Measurements from ENCODE around the gene CLCA2. TPM values are rescaled to one million over a fixed set of nuclear protein-coding genes. Genes with fewer than 3 reads are reported as not detected.

Gene CLCA2
- total and polyA plus RNA-seq, 12 donors: 0.11 to 1.1 (median 0.25) TPM; not detected in 2

DNA sequence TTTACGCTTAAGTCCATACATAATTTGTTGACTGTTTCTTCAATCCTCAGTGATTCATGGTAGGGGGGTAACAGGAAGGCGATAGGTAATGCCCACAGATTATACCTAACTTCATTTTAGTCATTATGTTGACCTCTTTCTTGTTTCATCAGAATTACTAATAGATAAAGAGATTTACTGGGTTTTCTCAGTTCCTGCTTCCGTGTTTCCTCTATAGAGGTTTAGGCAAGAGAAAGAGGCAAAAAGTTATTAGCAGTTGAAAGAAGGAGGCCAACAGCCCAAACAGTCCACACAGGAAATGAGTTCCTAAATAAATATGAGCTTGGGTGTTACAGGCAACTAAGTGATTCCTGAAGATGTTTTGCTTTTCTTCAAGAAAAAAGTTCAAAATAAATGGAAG is 26.9 kb downstream of the CLCA2 start:
- H3K4me1 ChIP-seq (replicated peaks in 1 of 2): no peaks in the 10 kb centered on the region
- no peaks in the 10 kb centered on the region for H3K27me3 ChIP-seq
- 53 to 63% (median 58%) methylated on average over 3 of the region's 3 CpGs for WGBS, 4 donors
- no peak for DNase-seq
- no peak overlapping the region for H3K4me3 ChIP-seq
- H3K36me3 ChIP-seq (replicated peaks in 1 of 2): no peaks in the 10 kb centered on the region
- TF ChIP-seq CTCF (IDR thresholded peaks at IDR 0.05): no peak
- no peak for TF ChIP-seq POLR2A (IDR thresholded peaks at IDR 0.05)
- H3K9me3 ChIP-seq (replicated peaks in 1 of 3): no peaks in the 10 kb centered on the region
- intact Hi-C loops (cut with DNase I): no loop called here
- H3K27ac ChIP-seq: no peak overlapping the region

GRCh38 chr1:86453664-86454063 is 29.7 kb downstream of the CLCA2 start:
- DNase-seq: no peak
- intact Hi-C loops (cut with DNase I): no loop called here
- TF ChIP-seq POLR2A (IDR thresholded peaks at IDR 0.05) (no peak), CTCF (IDR thresholded peaks at IDR 0.05) (no peak)
- Histone ChIP-seq H3K27me3 (no peaks in the 10 kb centered on the region), H3K9me3 (replicated peaks in 1 of 3) (no peaks in the 10 kb centered on the region), H3K36me3 (replicated peaks in 1 of 2) (no peaks in the 10 kb centered on the region), H3K27ac (no peak overlapping the region), H3K4me1 (replicated peaks in 1 of 2) (no peaks in the 10 kb centered on the region), H3K4me3 (no peak overlapping the region)
- 60 to 77% (median 72%) methylated on average over 3 of the region's 3 CpGs for WGBS, 4 donors

GRCh38 chr1:86455073-86455472 is 31.1 kb downstream of the CLCA2 start:
- 59 to 73% (median 70%) methylated on average over 5 of the region's 5 CpGs for WGBS, 4 donors

DNA sequence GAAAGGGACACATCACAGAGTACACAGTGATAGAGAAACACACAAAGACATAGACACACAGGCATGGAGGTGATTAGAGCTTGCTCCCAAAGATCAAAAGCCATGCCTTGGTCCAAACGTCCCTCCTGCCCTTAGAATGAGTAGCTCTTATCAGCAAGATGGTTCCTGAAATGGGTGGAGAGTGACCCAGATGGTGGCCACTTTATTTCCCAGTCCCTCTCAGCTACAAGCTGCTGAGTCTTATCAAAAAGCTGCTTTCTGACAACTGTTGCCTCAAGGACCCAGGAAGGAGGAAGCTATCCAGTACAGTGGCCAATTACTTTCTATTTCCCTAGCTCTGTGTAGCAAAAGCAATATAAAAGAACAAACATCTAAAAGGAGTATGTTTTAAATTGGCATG is 37.0 kb downstream of the CLCA2 start:
- Histone ChIP-seq H3K27ac (no peak overlapping the region), H3K27me3 (no peaks in the 10 kb centered on the region)

More at GRCh38 chr1:86455073-86455472, 31.1 kb downstream of the CLCA2 start:
- no peaks in the 10 kb centered on the region for H3K4me1 ChIP-seq (replicated peaks in 1 of 2)
- intact Hi-C loops (cut with DNase I): no loop called here
- TF ChIP-seq POLR2A (IDR thresholded peaks at IDR 0.05) (no peak), CTCF (IDR thresholded peaks at IDR 0.05) (no peak)
- no peaks in the 10 kb centered on the region for H3K9me3 ChIP-seq (replicated peaks in 1 of 3)
- H3K27ac ChIP-seq: no peak overlapping the region
- H3K36me3 ChIP-seq (replicated peaks in 1 of 2): no peaks in the 10 kb centered on the region
- no peak for DNase-seq
- no peak overlapping the region for H3K4me3 ChIP-seq
- H3K27me3 ChIP-seq: no peaks in the 10 kb centered on the region

More for the DNA sequence above, 37.0 kb downstream of the CLCA2 start:
- H3K9me3 ChIP-seq (replicated peaks in 1 of 3): no peaks in the 10 kb centered on the region
- intact Hi-C loops (cut with DNase I): no loop called here
- H3K4me3 ChIP-seq: no peak overlapping the region
- no peak for TF ChIP-seq POLR2A (IDR thresholded peaks at IDR 0.05)
- TF ChIP-seq CTCF (IDR thresholded peaks at IDR 0.05): no peak
- DNase-seq: no peak
- H3K4me1 ChIP-seq (replicated peaks in 1 of 2): no peaks in the 10 kb centered on the region
- H3K36me3 ChIP-seq (replicated peaks in 1 of 2): no peaks in the 10 kb centered on the region
- WGBS, 4 donors: 8 to 19% (median 12%) methylated on average over 1 of the region's 1 CpG
